ENCODE results near the gene ADCY7. TPM values are rescaled to one million over a fixed set of nuclear protein-coding genes. Genes with fewer than 3 reads are reported as not detected.

The ADCY7 gene
- total and polyA plus RNA-seq, 9 of the 15 experiments (the other 6 are each of a cell fraction or from before 2014, with no cell fraction given): 2.3 to 108 (median 28.6) TPM

GRCh38 chr16:50245417-50246298 lies 20.7 kb upstream of the ADCY7 start (continued):
- TF ChIP-seq TARDBP (IDR thresholded peaks at IDR 0.05) (no peak), PPARD (CRISPR knock-in tag; IDR thresholded peaks at IDR 0.05) (no peak), U2AF1 (optimal IDR thresholded peaks at IDR 0.05; ENCODE audit: low read depth, low read length) (no peak), ZNF436 (CRISPR knock-in tag; IDR thresholded peaks at IDR 0.05) (no peak), TSC22D4 (tag; IDR thresholded peaks at IDR 0.05) (no peak), RBM22 (IDR thresholded peaks at IDR 0.05; ENCODE audit: low read depth, low read length, poor library complexity, severe bottlenecking) (no peak), BCOR (IDR thresholded peaks at IDR 0.05) (peak; percentile 68; the same call in 1 of the 2 replicates), TAL1 (IDR thresholded peaks at IDR 0.05) (no peak), ZHX1 (conservative IDR thresholded peaks at IDR 0.05; ENCODE audit: low read length) (no peak), IFI16 (CRISPR knock-in tag; IDR thresholded peaks at IDR 0.05) (no peak), ZNF584 (CRISPR knock-in tag; IDR thresholded peaks at IDR 0.05; ENCODE audit: low read depth) (peak; percentile 75; the same call in 1 of the 2 replicates), SLC30A9 (CRISPR knock-in tag; IDR thresholded peaks at IDR 0.05) (no peak), RB1 (IDR thresholded peaks at IDR 0.05; ENCODE audit: low read depth) (peak; percentile 77), ZNF518B (CRISPR knock-in tag; IDR thresholded peaks at IDR 0.05) (no peak), ELK3 (CRISPR knock-in tag; IDR thresholded peaks at IDR 0.05) (no peak), IRF1 (CRISPR knock-in tag; IDR thresholded peaks at IDR 0.05; ENCODE audit: borderline replicate concordance) (no peak), SIN3B (IDR thresholded peaks at IDR 0.05; ENCODE audit: low read depth) (no peak), RBM14 (IDR thresholded peaks at IDR 0.05; ENCODE audit: borderline replicate concordance, insufficient read depth, low read depth, low read length) (no peak)
